HEK293 (cell line): Measurements from ENCODE around the gene LMO1.

Source experiments
- CTCF ChIA-PET: fragments of 350-600 bp; formaldehyde crosslinking; extraction: SDS; loops from one replicate; lab custom pipeline; 2021; ENCODE audit warnings: antibody characterized with exemption; lab: Yijun Ruan, JAX
- POLR2A ChIA-PET: fragments of 300-600 bp; formaldehyde crosslinking; extraction: SDS; loops from one replicate; lab custom pipeline; 2020; ENCODE audit warnings: antibody characterized with exemption, inconsistent platforms; lab: Yijun Ruan, JAX
- H3K27ac ChIP-seq: fragments of 200-500 bp; sonication (Bioruptor generic); 2 replicates; pipeline ENCODE4 v1.5.1; 2014; ENCODE audit warnings: low read depth, low read length, control low read depth, inconsistent platforms; ENCODE audit errors: extremely low read depth
- H3K36me3 ChIP-seq, 2 experiments: fragments of 200-500 bp in 1 of 2; sonication (Bioruptor generic) in 1 of 2; 1 replicate in 1 of 2; 2 replicates in 1 of 2; pipeline ENCODE4 v1.5.1; 2014 to 2017; ENCODE audit warnings: inconsistent platforms in 2 of 2, low read length in 2 of 2; ENCODE audit not compliant: control insufficient read depth in 2 of 2, insufficient read depth in 1 of 2
- H3K4me1 ChIP-seq: fragments of 200-500 bp; sonication (Bioruptor generic); 2 replicates; pipeline ENCODE4 v1.5.1; 2014; ENCODE audit warnings: mild to moderate bottlenecking, low read length, inconsistent platforms; ENCODE audit not compliant: control insufficient read depth, insufficient read depth
- H3K4me3 ChIP-seq: 2 replicates; pipeline ENCODE4 v1.5.1; 2011; ENCODE audit warnings: low read depth, mild to moderate bottlenecking, control low read depth, low read length, moderate library complexity
- H3K9me3 ChIP-seq: fragments of 200-500 bp; sonication (Bioruptor generic); 2 replicates; pipeline ENCODE4 v1.5.1; 2014; ENCODE audit warnings: low read depth, low read length, inconsistent platforms; ENCODE audit not compliant: control insufficient read depth, insufficient read depth
- CTCF ChIP-seq: fragments of 450-650 bp; formaldehyde crosslinking; IDR thresholded peaks from 2 replicates; pipeline ENCODE4 v1.5.1; 2016; ENCODE audit warnings: missing biosample characterization, missing genetic modification characterization
- KLF16 ChIP-seq: fragments of 450-650 bp; formaldehyde crosslinking; IDR thresholded peaks from 2 replicates; pipeline ENCODE4 v1.5.1; 2017; ENCODE audit warnings: missing biosample characterization, missing genetic modification characterization
- PRDM10 ChIP-seq: fragments of 450-650 bp; formaldehyde crosslinking; IDR thresholded peaks from 2 replicates; pipeline ENCODE4 v1.5.1; 2016; ENCODE audit warnings: missing biosample characterization, missing genetic modification characterization
- ZBTB17 ChIP-seq: fragments of 450-650 bp; formaldehyde crosslinking; IDR thresholded peaks from 2 replicates; pipeline ENCODE4 v1.5.1; 2016; ENCODE audit warnings: missing biosample characterization, missing genetic modification characterization
- ZBTB20 ChIP-seq: fragments of 450-650 bp; formaldehyde crosslinking; IDR thresholded peaks from 2 replicates; pipeline ENCODE4 v1.5.1; 2016; ENCODE audit warnings: missing biosample characterization, missing genetic modification characterization
- ZBTB44 ChIP-seq: fragments of 450-650 bp; IDR thresholded peaks from 2 replicates; pipeline ENCODE4 v1.5.1; 2018; ENCODE audit warnings: missing biosample characterization, mild to moderate bottlenecking, missing genetic modification characterization
- ZNF146 ChIP-seq: fragments of 450-650 bp; formaldehyde crosslinking; IDR thresholded peaks from 2 replicates; pipeline ENCODE4 v1.5.1; 2016; ENCODE audit warnings: missing biosample characterization, missing genetic modification characterization
- ZNF223 ChIP-seq: fragments of 450-650 bp; formaldehyde crosslinking; IDR thresholded peaks from 2 replicates; pipeline ENCODE4 v1.5.1; 2016; ENCODE audit warnings: missing biosample characterization, missing genetic modification characterization
- ZNF335 ChIP-seq: fragments of 450-650 bp; formaldehyde crosslinking; conservative IDR thresholded peaks from 2 replicates; pipeline ENCODE4 v1.5.1; 2016; ENCODE audit warnings: missing biosample characterization, missing genetic modification characterization
- ZNF354C ChIP-seq: fragments of 450-650 bp; formaldehyde crosslinking; IDR thresholded peaks from 2 replicates; pipeline ENCODE4 v1.5.1; 2016; ENCODE audit warnings: missing biosample characterization, missing genetic modification characterization, low read depth, borderline replicate concordance
- ZNF366 ChIP-seq: fragments of 450-650 bp; formaldehyde crosslinking; conservative IDR thresholded peaks from 2 replicates; pipeline ENCODE4 v1.5.1; 2016; ENCODE audit warnings: missing biosample characterization, missing genetic modification characterization
- ZNF394 ChIP-seq: fragments of 450-650 bp; formaldehyde crosslinking; IDR thresholded peaks from 2 replicates; pipeline ENCODE4 v1.5.1; 2016; ENCODE audit warnings: missing biosample characterization, missing genetic modification characterization, mild to moderate bottlenecking, moderate library complexity, borderline replicate concordance
- ZNF558 ChIP-seq: fragments of 450-650 bp; formaldehyde crosslinking; IDR thresholded peaks from 2 replicates; pipeline ENCODE4 v1.5.1; 2016; ENCODE audit warnings: missing biosample characterization, missing genetic modification characterization
- ZNF629 ChIP-seq: fragments of 450-650 bp; formaldehyde crosslinking; IDR thresholded peaks from 2 replicates; pipeline ENCODE4 v1.5.1; 2017; ENCODE audit warnings: missing biosample characterization, missing genetic modification characterization
- ZNF654 ChIP-seq: fragments of 450-650 bp; formaldehyde crosslinking; IDR thresholded peaks from 2 replicates; pipeline ENCODE4 v1.5.1; 2016; ENCODE audit warnings: low read depth, missing biosample characterization, missing genetic modification characterization
- ZNF660 ChIP-seq: fragments of 450-650 bp; IDR thresholded peaks from 2 replicates; pipeline ENCODE4 v1.5.1; 2018; ENCODE audit warnings: missing biosample characterization, mild to moderate bottlenecking, missing genetic modification characterization
- ZNF664 ChIP-seq: fragments of 450-650 bp; formaldehyde crosslinking; IDR thresholded peaks from 2 replicates; pipeline ENCODE4 v1.5.1; 2016; ENCODE audit warnings: missing biosample characterization, missing genetic modification characterization
- ZNF792 ChIP-seq: fragments of 450-650 bp; formaldehyde crosslinking; IDR thresholded peaks from 2 replicates; pipeline ENCODE4 v1.5.1; 2016; ENCODE audit warnings: missing biosample characterization, missing genetic modification characterization
- ZSCAN4 ChIP-seq: fragments of 450-650 bp; formaldehyde crosslinking; IDR thresholded peaks from 2 replicates; pipeline ENCODE4 v1.5.1; 2017; ENCODE audit warnings: missing biosample characterization, missing genetic modification characterization

Gene LMO1

GRCh38 chr11:8263769-8264410, at the start of gene LMO1:
LMO1 (minus strand) TSS chr11:8263878; CDS start chr11:8263362, 516 bp downstream.
- H3K36me3 ChIP-seq, result no peaks in the 10 kb centered on the region
- ChIA-PET CTCF (interaction anchor here (0.5 to 4.5 kb wide), 45 partner anchors 8 to 1181 kb away, joined by 3 to 75 read pairs (median 4); no protein-coding TSS in a partner anchor), POLR2A (interaction anchor here (1.2 to 1.7 kb wide), 3 partner anchors 24 to 35 kb away, joined by 3 to 10 read pairs (median 3); no protein-coding TSS in a partner anchor)
- H3K27ac ChIP-seq, result no peak within 1 kb of the TSS; the same call in 1 of the 2 replicates
- peak within 1 kb of the TSS; percentile 44 for H3K4me3 ChIP-seq
- no peaks in the 10 kb centered on the region for H3K9me3 ChIP-seq
- TF ChIP-seq ZNF394 (tag by site-specific recombination), result no peak
- peak; percentile 67 for TF ChIP-seq CTCF
- peak; percentile 48 for TF ChIP-seq ZNF654 (tag by site-specific recombination)
- 0 out of 2 replicates have a peak, but pooled peaks have one; percentile 1 for TF ChIP-seq ZNF335
- peak; percentile 82 for TF ChIP-seq ZNF664 (tag by site-specific recombination)
- TF ChIP-seq PRDM10 (tag by site-specific recombination), result peak; percentile 39; the same call in 1 of the 2 replicates
- TF ChIP-seq ZBTB17 (tag by site-specific recombination), result peak; percentile 81
- peak; percentile 76 for TF ChIP-seq ZBTB44 (tag by site-specific recombination)
- no peak for TF ChIP-seq ZNF223 (tag by site-specific recombination)
- TF ChIP-seq ZNF558 (tag by site-specific recombination), result no peak
- TF ChIP-seq ZNF660 (tag by site-specific recombination), result 0 out of 2 replicates have a peak, but pooled peaks have one; percentile 15
- TF ChIP-seq ZNF366, result no peak
- TF ChIP-seq ZBTB20 (tag by site-specific recombination), result peak; percentile 42; the same call in 1 of the 2 replicates
- no peak for TF ChIP-seq ZNF629 (tag by site-specific recombination)
- no peak for TF ChIP-seq ZSCAN4 (tag by site-specific recombination)
- TF ChIP-seq ZNF354C, result no peak
- H3K4me1 ChIP-seq, result no peaks in the 10 kb centered on the region

- H3K9me3 ChIP-seq, result no peaks in the 10 kb centered on the region
- POLR2A ChIA-PET, result no interaction called here
- TF ChIP-seq ZNF792, result no peak
- TF ChIP-seq KLF16, result no peak
- TF ChIP-seq ZNF146 (tag by site-specific recombination), result no peak
- CTCF ChIA-PET, result no interaction called here
- no peaks in the 10 kb centered on the region for H3K36me3 ChIP-seq
- H3K4me3 ChIP-seq, result no peak overlapping the region
- no peaks in the 10 kb centered on the region for H3K4me1 ChIP-seq
- no peak overlapping the region for H3K27ac ChIP-seq
These were observed 49.3 kb upstream of the LMO1 start for GRCh38 chr11:8312986-8313385.
